A673 (cell line): ENCODE measurements around the gene SYT11. TPM values are rescaled to one million over a fixed set of nuclear protein-coding genes. Genes with fewer than 3 reads are reported as not detected.
"Not testable (repeated sequence)": the region's sequence is repeated elsewhere in the genome, so short reads cannot be mapped to it uniquely, and the experiment has no call there.

ENCODE experiments used
- BruUV-seq: library from RNA; stranded (reverse); fragments of 400-500 nt; replicated peaks from 2 replicates; lab custom pipeline; 2021; lab: Mats Ljungman, UMichigan
- CTCF ChIA-PET: fragments of 300-600 bp; sonication (Branson Sonifier 250); formaldehyde crosslinking; loops from one replicate; lab custom pipeline; 2022; ENCODE audit warnings: antibody characterized with exemption; lab: Charles Lee
- POLR2A ChIA-PET: fragments of 300-600 bp; sonication (Branson Sonifier 250); formaldehyde crosslinking; loops from one replicate; lab custom pipeline; 2022; ENCODE audit warnings: antibody characterized with exemption; ENCODE audit not compliant: low non-redundant PET; lab: Charles Lee
- DNase-seq: peaks from one replicate; pipeline ENCODE4 v3.0.0-alpha.2; 2015; ENCODE audit warnings: low spot score
- H3K27ac ChIP-seq: fragments of 200-600 bp; sonication (generic); 2 replicates; pipeline ENCODE4 v1.5.1; 2016; ENCODE audit warnings: mixed run types, low read depth, mild to moderate bottlenecking, mixed read lengths, antibody characterized with exemption, low read length; ENCODE audit not compliant: poor library complexity, severe bottlenecking
- H3K27me3 ChIP-seq: fragments of 200-600 bp; sonication (generic); replicated peaks from 2 replicates; pipeline ENCODE4 v1.6.1; 2017; ENCODE audit warnings: mixed run types, low read depth, mild to moderate bottlenecking, mixed read lengths, antibody characterized with exemption, low read length; ENCODE audit not compliant: insufficient read depth, poor library complexity
- H3K36me3 ChIP-seq: fragments of 200-600 bp; sonication (generic); 2 replicates; pipeline ENCODE4 v1.6.1; 2016; ENCODE audit warnings: mixed run types, mild to moderate bottlenecking, mixed read lengths, antibody characterized with exemption, low read length; ENCODE audit not compliant: insufficient read depth, poor library complexity, severe bottlenecking
- H3K4me1 ChIP-seq: fragments of 200-600 bp; sonication (generic); 2 replicates; pipeline ENCODE4 v1.6.1; 2017; ENCODE audit warnings: mixed run types, mild to moderate bottlenecking, mixed read lengths, antibody characterized with exemption, low read length; ENCODE audit not compliant: insufficient read depth, poor library complexity, severe bottlenecking
- H3K4me3 ChIP-seq: fragments of 200-600 bp; sonication (generic); 2 replicates; pipeline ENCODE4 v1.5.1; 2016; ENCODE audit warnings: low read depth, mixed run types, mild to moderate bottlenecking, mixed read lengths, low read length; ENCODE audit not compliant: poor library complexity, severe bottlenecking
- H3K9me3 ChIP-seq: fragments of 200-600 bp; sonication (generic); 2 replicates; pipeline ENCODE4 v1.6.1; 2016; ENCODE audit warnings: mixed run types, low read depth, mild to moderate bottlenecking, mixed read lengths, antibody characterized with exemption, low read length; ENCODE audit not compliant: poor library complexity, severe bottlenecking
- CTCF ChIP-seq: fragments of 300-800, 200-600 bp; sonication (generic); conservative IDR thresholded peaks from 2 replicates; pipeline ENCODE4 v1.5.1; 2017; ENCODE audit warnings: low read depth, mild to moderate bottlenecking, antibody characterized with exemption, low read length, moderate library complexity, mixed read lengths
- EZH2 ChIP-seq: fragments of 200-600 bp; sonication (generic); IDR thresholded peaks from 2 replicates; pipeline ENCODE4 v1.6.1; 2017; ENCODE audit warnings: borderline replicate concordance, low read depth, mild to moderate bottlenecking, mixed read lengths, antibody characterized with exemption, low read length; ENCODE audit not compliant: poor library complexity, severe bottlenecking
- intact Hi-C: fragments of 100-400 bp; cut with micrococcal nuclease; formaldehyde crosslinking; loops from one replicate; pipeline ENCODE4 v1.10.0; 2022; ENCODE audit not compliant: unreplicated experiment
- total RNA-seq: library from RNA; stranded (reverse); gene quantifications from 2 replicates; pipeline ENCODE4 v1.2.3, GENCODE V29; 2021

Gene SYT11
- total RNA-seq, 1 experiment from 2014 or later: 10.2 TPM

GRCh38 chr1:155833665-155834295 is 25.6 kb upstream of the SYT11 start:
- Histone ChIP-seq H3K27me3 (no peaks in the 10 kb centered on the region), H3K9me3 (no peaks in the 10 kb centered on the region), H3K4me1 (no peaks in the 10 kb centered on the region), H3K27ac (no peak overlapping the region), H3K4me3 (no peak overlapping the region), H3K36me3 (no peaks in the 10 kb centered on the region)
- TF ChIP-seq CTCF (no peak), EZH2 (no peak)
- intact Hi-C loops: no loop called here
- ChIA-PET CTCF (interaction anchor here (0.6 kb wide), 1 partner anchor 182 kb away, joined by 4 read pairs; no protein-coding TSS in a partner anchor), POLR2A (no interaction called here)
- no peak for DNase-seq
- no TSS peak for BruUV-seq

DNA sequence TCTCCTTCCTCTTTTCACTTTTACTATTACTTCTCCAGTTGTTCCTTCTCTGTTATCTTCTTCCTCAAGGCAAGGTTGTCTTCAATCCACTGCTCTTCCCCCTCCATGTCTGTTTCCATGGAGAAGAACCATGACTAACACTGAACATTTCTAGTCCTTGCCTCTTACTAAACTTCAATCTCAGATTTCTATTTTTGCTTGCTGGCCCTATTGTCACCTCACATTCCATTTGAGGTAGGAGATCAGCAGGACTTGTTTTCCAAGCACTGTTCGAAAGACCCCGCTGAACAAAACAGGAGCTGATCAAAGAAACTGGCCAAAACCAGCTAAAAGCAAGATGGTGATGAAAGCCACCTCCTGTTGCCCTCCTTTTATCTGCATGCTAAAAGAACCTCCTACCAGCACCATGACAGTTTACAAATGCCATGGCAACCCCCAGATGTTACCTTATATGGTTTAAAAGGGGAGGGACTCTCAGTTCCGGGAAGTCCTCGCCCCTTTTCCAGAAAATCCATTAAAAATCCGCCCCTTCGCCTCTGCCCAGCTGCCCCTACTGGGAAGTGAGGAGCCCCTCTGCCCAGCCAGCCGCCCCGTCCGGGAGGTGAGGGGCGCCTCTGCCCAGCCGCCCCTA is 25.0 kb upstream of the SYT11 start:
- peak; percentile 30 for DNase-seq
- no peak for TF ChIP-seq EZH2
- no peak for TF ChIP-seq CTCF
- Histone ChIP-seq H3K27me3 (no peaks in the 10 kb centered on the region), H3K4me1 (no peaks in the 10 kb centered on the region), H3K27ac (no peak overlapping the region), H3K9me3 (no peaks in the 10 kb centered on the region), H3K36me3 (no peaks in the 10 kb centered on the region), H3K4me3 (no peak overlapping the region)
- POLR2A ChIA-PET: no interaction called here
- no TSS peak for BruUV-seq
- intact Hi-C loops: no loop called here
- CTCF ChIA-PET: interaction anchor here (0.6 kb wide), 1 partner anchor 183 kb away, joined by 4 read pairs; no protein-coding TSS in a partner anchor

DNA sequence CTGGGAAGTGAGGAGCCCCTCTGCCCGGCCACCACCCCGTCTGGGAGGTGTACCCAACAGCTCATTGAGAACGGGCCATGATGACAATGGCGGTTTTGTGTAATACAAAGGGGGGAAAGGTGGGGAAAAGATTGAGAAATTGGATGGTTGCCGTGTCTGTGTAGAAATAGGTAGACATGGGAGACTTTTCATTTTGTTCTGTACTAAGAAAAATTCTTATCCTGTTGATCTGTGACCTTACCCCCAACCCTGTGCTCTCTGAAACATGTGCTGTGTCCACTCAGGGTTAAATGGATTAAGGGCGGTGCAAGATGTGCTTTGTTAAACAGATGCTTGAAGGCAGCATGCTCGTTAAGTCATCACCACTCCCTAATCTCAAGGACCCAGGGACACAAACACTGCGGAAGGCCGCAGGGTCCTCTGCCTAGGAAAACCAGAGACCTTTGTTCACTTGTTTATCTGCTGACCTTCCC is 24.4 kb upstream of the SYT11 start:
- BruUV-seq, H3K4me1 ChIP-seq, H3K36me3 ChIP-seq, H3K27ac ChIP-seq, CTCF ChIA-PET, intact Hi-C loops, POLR2A ChIA-PET, DNase-seq, H3K9me3 ChIP-seq, H3K4me3 ChIP-seq, H3K27me3 ChIP-seq: not testable (repeated sequence)

DNA sequence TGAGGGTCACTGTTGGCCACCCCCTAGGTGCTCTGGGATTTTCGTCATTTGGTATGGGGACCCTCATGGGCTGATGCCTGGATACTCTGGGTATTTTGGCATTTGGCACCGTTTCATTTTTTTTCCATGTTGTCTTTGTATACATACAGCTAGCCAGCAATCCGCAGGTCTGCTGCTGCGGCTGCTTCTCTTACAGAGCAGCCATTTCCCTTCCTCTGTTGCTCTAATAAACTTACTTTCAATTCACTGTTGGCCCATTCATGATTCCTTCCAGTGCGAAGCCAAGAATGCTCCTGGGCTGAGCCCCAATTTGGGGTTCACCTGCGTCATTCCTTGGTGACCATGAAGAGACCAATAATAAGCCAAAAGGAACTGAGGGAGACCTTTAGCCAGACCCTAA is 23.8 kb upstream of the SYT11 start:
- intact Hi-C loops: no loop called here
- ChIA-PET POLR2A (no interaction called here), CTCF (no interaction called here)
- TF ChIP-seq CTCF: no peak
- TF ChIP-seq EZH2: no peak
- DNase-seq: no peak
- Histone ChIP-seq H3K4me1 (no peaks in the 10 kb centered on the region), H3K27ac (no peak overlapping the region), H3K9me3 (no peaks in the 10 kb centered on the region), H3K4me3 (no peak overlapping the region), H3K36me3 (no peaks in the 10 kb centered on the region), H3K27me3 (no peaks in the 10 kb centered on the region)
- BruUV-seq: no TSS peak
